GM12875 (cell line): ENCODE data around the gene SPEF2.

Experiments
- H3K4me3 ChIP-seq: one replicate; pipeline ENCODE4 v1.5.1; 2011; ENCODE audit warnings: low read depth, low read length, control low read depth
- CTCF ChIP-seq: IDR thresholded peaks from 2 replicates; pipeline ENCODE4 v1.5.1; 2011; ENCODE audit warnings: low read depth, mild to moderate bottlenecking, control low read depth, inconsistent platforms, low read length, moderate library complexity, borderline replicate concordance; ENCODE audit not compliant: insufficient read depth

Gene SPEF2

GRCh38 chr5:35815089-35815936 is 197.7 kb downstream of the SPEF2 start:
- peak; percentile 65; the same call in 1 of the 2 replicates for TF ChIP-seq CTCF
- no peak overlapping the region for H3K4me3 ChIP-seq

- H3K4me3 ChIP-seq: no peak overlapping the region
- no peak for TF ChIP-seq CTCF
Observed at GRCh38 chr5:35816881-35817521, 199.3 kb downstream of the SPEF2 start.

DNA sequence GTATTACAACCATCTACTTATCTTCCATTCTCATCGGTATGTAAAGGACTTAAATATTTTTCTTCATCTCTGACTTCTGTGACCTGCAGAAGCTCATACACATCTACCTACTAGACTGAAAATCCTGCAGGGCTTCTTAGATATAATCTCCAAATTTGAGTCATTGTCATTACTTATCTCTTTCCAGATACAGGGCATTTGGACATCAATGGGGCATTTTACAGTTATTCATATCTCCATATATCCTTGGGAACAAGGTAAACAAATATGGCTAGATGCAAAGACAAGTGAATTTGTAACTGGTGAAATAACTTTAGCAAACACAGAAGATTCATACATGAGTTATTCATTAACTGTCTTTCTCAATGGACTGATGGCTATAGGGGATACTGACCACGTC is 201.4 kb downstream of the SPEF2 start:
- TF ChIP-seq CTCF: no peak
- no peak overlapping the region for H3K4me3 ChIP-seq

DNA sequence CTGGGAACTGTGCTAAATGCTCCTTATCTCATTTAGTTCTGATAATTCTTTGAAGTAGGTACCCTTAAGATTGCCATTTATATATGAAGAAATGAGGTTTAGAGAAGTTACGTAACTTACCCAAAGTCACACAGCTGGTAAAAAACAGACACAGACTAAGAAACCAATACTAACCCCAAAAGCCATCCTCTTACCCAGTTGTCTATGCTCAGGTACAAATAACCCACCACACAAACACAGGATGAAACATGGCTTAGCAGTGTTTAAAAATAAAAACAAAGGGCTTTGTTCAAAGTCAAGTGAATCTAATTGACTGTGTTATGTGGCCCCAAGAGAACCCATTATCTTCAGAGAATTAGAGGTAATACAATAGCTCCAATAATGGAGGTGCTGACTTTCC is 202.0 kb downstream of the SPEF2 start:
- H3K4me3 ChIP-seq: no peak overlapping the region
- TF ChIP-seq CTCF: no peak

DNA sequence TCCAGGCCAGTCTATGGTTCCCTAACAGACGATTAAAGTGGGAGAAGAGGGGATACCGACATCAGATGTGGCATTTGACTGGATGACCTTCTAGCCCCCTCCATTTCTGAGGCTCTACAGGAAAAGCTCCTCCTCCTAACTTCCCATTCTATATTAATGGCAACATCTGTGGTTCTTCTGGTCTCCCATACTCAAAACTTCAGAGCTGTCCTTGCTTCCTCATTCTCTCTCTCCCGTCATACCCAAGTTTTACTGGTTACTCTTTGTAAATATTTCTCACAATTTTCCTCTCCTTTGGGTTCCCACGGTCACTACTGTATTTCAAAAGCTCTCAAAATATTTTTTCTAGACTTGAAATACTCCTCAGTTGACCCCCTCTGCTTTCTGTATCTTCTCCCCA is 203.1 kb downstream of the SPEF2 start:
- no peak overlapping the region for H3K4me3 ChIP-seq

GRCh38 chr5:35821513-35821912 is 203.8 kb downstream of the SPEF2 start:
- no peak for TF ChIP-seq CTCF
- H3K4me3 ChIP-seq: no peak overlapping the region

More for the DNA sequence above, 203.1 kb downstream of the SPEF2 start:
- no peak for TF ChIP-seq CTCF

- H3K4me3 ChIP-seq: no peak overlapping the region
- TF ChIP-seq CTCF: no peak
Observed at GRCh38 chr5:35822511-35822910, 204.8 kb downstream of the SPEF2 start.
